GM19438 (cell line): ENCODE data around the gene OPCML.

Experiments used
- ATAC-seq: cut with Tn5 transposase; IDR thresholded peaks from one replicate; pipeline ENCODE4 v1.9.1; 2021; ENCODE audit warnings: low read depth; ENCODE audit not compliant: unreplicated experiment

OPCML gene

GRCh38 chr11:133366147-133366546 lies 166.2 kb downstream of the OPCML start:
- ATAC-seq = no peak

GRCh38 chr11:133362916-133363315 lies 169.4 kb downstream of the OPCML start:
- ATAC-seq = no peak

GRCh38 chr11:133362156-133362555 lies 170.1 kb downstream of the OPCML start:
- no peak for ATAC-seq

DNA sequence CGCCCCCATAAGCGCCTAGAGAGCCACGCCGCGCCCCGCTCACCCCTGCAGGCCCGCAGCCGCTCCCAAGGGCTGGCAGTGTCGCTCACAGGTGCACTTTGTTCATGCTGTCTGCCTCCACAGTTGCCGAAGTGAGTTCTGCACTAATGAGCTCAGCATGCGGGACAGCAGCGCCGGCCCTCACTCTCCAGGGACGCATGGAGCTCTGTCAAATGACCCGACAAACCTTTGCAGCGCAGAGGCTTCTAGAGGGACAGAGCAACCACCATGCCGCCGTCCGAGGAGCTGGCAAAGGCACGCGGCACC lies 170.7 kb downstream of the OPCML start:
- ATAC-seq = no peak

DNA sequence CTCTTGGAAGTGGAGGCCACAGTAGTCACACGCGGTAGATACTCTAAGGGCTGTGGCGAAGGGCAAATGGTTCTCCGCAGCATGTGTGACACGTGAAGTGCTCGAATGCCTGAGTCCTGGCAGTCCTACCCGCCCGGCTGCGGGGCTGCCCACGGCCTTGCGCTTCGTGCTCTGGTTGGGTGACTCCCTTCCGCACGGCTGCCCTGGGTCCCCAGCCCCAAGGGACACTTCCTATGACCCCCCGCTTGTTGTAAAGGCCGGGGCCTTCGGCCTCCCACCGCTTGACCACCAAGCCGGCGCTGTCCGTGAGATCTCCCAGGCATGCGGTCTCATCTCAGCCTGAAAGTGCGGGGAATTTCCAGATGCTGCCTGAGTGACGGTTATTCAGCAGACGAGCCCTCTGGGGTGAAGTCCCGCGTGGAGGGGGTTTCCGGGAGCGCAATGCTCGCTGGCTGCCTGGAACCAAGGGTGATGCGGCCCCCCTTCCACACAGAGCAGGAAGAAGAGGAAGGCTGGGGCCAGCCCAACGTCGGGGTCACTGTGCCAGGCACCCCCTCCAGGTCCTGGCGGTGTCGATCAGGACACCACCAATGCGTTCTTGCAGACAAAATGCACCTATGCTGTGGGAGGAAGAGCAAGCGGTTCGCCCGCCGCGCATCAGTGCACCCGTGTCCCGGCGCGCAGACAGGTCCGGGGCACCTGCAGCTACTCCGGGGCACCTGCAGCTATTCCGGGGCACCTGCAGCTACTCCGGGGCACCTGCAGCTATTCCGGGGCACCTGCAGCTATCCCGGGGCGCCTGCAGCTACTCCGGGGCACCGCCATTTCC lies 171.2 kb downstream of the OPCML start:
- no peak for ATAC-seq

DNA sequence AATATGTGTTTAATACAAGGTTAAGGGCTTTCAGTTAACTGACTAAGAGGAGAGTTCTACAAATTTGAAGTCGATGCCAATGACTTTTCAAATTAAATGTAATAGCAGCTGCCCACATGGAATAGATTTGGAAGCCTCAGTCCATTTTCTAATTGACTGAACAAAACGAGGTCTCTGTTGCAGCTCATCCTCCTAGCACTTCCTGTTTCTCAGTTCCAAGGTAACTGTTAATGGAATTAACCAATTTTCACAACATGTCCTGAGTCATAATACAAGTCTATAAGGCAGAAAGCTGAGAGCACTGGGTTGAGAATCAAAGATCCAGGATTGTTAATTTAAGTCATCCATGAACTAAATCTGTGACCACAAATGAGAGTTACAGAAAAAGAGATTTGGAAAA lies 177.2 kb downstream of the OPCML start:
- ATAC-seq = no peak

DNA sequence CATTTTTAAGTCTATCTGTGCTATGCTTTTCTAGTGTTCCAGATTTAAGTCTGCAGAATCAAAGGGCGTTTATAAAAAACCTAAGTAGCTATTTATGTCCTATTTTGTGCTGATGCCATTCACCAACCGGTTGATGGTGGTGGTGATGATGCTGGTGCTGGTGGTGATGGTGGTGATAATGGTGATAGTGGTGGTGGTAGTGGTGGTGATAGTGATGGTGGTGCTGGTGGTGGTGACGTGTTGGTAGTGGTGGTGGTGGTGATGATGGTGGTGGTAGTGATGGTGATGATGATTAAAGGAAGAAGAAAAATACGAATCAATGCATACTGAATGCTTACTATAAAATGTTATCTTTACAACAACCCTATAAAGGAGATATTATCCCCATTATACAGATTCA lies 178.2 kb downstream of the OPCML start:
- ATAC-seq = no peak

DNA sequence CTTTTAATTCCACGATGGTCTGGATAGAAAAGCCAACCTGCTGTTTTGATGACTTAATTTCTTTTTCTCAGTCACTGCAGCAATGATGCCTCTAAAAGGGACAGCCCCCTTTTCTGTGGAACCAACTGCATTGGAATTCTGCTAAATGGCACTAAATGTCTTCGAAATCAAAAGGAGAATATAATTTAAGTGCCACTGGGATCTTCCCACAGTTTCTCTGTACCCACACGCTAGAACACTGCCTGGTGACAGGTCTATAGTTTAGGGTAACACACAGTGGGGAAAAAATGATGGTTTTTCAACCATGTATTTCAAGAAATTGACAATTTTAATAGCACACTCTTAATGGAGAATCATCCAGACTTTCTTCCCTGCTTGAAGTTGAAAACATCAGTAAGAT lies 182.3 kb downstream of the OPCML start:
- no peak for ATAC-seq

DNA sequence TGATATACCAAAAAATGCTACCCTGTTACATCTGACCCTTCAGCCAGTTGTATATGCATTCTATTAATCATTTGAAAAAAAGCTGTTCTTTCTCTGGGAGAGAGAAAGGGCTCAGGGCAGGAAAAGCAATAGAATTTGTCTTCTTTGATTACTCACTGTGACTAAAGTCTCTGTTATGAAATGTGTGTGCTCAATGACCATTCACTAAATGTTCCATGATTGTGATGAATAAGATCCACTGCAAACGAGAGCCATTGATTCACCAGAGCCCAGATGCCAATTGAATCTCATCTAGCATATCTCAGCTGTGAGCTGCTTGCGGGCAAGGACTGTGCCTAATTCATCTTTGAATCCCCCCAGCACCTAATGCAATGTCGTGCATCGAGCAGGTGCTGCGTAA lies 184.3 kb downstream of the OPCML start:
- no peak for ATAC-seq

DNA sequence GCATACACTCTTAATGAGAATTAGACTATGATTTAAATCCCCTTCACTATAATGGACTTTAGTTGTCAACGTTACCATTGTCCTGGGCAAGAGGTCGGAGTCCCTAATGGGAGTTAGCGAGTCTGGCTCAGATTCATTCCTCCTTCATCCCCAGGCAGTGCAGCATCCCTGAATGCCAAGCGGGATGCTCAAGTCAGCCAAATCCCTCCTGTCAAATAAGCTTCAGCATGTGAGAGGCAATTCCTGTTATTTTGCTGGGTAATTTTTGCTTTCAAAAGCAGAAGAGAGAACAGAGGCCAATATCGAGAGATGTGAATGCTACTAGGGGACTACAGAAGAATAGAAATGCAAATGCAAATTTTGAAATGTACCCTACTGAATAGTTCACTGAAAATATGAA lies 186.2 kb downstream of the OPCML start:
- ATAC-seq = no peak

DNA sequence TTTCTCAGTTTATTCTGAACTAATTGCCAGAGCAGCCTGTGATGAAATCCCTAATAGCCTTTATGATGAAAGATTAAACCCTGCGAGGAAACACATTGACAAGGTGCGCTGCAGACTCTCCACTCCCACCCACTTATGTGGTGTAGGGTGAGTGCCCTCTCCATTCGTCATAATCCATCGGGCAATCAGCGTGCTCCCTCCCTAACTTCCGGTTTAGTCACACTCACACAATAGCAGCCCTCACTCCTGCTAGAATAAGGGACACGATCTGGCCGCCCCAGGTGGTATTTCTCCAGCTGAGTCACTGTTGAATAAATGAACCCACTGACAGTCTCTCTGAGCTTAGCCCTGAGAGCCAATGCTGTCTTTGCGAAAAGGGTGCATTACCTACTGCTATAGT lies 188.3 kb downstream of the OPCML start:
- ATAC-seq = no peak

GRCh38 chr11:133339495-133340140 lies 192.7 kb downstream of the OPCML start:
- no peak for ATAC-seq

- ATAC-seq = no peak
Observed at GRCh38 chr11:133338588-133338987, 193.7 kb downstream of the OPCML start.

DNA sequence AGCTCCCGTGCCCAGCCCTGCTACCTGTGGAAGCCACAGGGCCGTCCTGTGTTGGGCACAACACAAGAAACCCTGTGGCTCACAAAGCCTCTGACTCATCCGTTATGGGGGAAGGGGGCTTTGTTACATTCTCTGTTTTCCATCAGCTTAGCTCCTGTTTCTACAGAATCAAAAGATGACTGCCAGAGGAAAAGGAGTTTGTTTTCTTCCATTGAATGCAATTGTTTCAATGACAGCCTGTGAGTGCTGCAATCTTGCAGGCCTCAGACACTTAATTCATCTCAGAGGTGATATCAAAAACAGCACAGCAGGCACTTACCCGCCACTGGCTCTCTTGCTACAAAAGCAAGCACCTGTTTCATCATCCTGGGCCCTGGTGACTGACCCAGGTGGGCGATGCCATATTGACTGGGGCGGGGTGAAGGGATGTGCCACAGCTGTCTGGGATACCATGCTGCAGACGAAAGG lies 194.3 kb downstream of the OPCML start:
- no peak for ATAC-seq

GRCh38 chr11:133337193-133337592 lies 195.1 kb downstream of the OPCML start:
- ATAC-seq = no peak

- ATAC-seq = no peak
Observed at GRCh38 chr11:133331031-133331430, 201.3 kb downstream of the OPCML start.

GRCh38 chr11:133326849-133327248 lies 205.5 kb downstream of the OPCML start:
- no peak for ATAC-seq

GRCh38 chr11:133326332-133326731 lies 206.0 kb downstream of the OPCML start:
- no peak for ATAC-seq

- ATAC-seq = no peak
Observed at GRCh38 chr11:133325711-133326110, 206.6 kb downstream of the OPCML start.

GRCh38 chr11:133323354-133323753 lies 208.9 kb downstream of the OPCML start:
- no peak for ATAC-seq

DNA sequence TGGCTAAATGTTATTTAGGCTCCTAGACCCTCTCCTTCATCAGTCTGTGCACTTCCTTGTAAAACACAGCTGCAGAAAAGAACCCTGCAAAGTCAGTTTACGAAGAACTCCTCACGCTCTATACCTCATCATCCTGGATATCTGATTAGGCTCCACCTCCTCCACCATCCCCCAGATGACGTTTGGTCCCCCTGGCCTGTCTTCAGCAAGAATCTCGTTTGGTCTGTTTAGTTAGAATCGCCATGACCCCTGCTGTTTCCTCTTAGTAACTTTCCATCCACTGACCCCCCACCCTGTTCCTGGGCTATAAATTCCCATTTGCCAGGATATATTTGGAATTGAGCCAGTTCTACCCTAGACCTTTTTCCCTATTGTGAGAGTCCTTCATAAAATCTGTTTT lies 214.1 kb downstream of the OPCML start:
- no peak for ATAC-seq

GRCh38 chr11:133311230-133311629 lies 221.1 kb downstream of the OPCML start:
- ATAC-seq = no peak
